Dedifferentiated amniotic fluid mesenchymal stem cell (primary cell): ENCODE results near the gene SPPL2B.
A peak's percentile ranks its signal among the peaks of the same experiment; 100 is the strongest.
"Not testable (repeated sequence)": the region's sequence is repeated elsewhere in the genome, so short reads cannot be mapped to it uniquely, and the experiment has no call there.

Source experiments
- DNase-seq: peaks from one replicate; pipeline ENCODE4 v3.0.0-alpha.2; 2016; ENCODE audit errors: extremely low spot score

Gene SPPL2B, protein sequence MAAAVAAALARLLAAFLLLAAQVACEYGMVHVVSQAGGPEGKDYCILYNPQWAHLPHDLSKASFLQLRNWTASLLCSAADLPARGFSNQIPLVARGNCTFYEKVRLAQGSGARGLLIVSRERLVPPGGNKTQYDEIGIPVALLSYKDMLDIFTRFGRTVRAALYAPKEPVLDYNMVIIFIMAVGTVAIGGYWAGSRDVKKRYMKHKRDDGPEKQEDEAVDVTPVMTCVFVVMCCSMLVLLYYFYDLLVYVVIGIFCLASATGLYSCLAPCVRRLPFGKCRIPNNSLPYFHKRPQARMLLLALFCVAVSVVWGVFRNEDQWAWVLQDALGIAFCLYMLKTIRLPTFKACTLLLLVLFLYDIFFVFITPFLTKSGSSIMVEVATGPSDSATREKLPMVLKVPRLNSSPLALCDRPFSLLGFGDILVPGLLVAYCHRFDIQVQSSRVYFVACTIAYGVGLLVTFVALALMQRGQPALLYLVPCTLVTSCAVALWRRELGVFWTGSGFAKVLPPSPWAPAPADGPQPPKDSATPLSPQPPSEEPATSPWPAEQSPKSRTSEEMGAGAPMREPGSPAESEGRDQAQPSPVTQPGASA

DNA sequence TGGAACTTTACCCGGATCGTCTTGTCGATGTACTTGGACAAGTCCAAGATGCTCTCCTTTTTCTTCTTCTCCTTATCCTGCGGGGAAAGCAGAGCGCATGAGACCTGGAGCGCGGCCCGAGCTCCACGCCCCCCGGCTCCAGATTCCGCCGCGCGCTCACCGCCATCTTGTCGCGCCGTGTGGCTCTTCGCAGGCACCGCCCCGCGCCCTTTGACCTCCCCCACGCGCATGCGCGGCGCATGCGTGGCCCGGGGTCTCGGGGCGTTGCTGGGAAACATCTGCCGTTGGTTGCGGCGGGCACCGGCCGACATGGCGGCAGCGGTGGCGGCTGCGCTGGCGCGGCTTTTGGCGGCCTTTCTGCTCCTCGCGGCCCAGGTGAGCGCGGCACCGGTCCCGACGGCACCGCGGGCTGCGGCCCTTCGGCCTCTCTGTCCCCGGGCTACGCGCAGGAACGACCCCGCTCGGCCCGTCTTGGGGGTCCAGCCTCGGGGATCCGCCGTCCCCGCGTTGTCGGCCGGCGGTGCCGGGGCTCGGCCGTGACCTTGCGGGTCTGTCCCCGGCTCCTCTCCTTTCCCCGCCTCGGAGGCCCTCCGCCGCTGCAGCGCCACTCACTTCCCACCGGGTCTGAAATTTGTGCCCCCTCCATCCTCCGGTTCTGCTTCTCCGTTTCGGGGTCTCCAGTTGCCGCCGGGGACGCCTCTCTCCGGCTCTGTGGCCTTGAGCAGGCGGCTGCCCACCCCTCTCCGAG is at the start of gene SPPL2B, which contains the start of gene LSM7:
SPPL2B (plus strand) TSS at position 284 of the 748 bp plus-strand sequence; CDS start at position 310, 26 bp downstream.
LSM7 (minus strand) TSS at position 186 of the 748 bp plus-strand sequence; CDS start at position 166, 20 bp downstream.
- peak; percentile 75 for DNase-seq

DNA sequence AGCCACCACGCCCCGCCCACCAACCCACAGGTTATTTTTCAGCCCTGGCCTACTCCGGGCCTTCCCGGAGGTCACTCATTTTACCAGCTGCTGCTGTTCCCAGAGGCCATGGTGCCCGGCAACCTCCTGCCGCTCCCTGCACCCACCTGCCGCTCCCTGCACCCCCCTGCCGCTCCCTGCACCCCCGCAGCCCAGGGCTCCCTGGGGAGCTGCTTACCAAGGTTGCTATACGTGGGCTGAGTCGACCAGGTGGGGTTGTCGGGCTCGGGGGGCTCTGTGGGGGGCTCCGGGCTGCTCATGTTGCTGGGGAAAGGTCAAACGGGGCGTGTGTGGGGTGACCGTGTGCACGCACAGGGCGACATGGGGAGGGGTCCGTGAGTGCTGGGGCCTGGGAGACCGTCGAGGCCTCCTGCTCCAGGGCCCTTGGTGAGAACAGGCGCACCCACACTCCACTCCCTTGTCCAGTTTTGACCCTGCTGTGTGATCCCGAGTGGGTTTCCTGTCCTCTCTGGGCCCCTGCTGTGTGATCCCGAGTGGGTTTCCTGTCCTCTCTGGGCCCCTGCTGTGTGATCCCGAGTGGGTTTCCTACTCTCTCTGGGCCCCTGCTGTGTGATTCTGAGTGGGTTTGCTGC is 47.7 kb upstream of the SPPL2B start:
- DNase-seq = no peak

DNA sequence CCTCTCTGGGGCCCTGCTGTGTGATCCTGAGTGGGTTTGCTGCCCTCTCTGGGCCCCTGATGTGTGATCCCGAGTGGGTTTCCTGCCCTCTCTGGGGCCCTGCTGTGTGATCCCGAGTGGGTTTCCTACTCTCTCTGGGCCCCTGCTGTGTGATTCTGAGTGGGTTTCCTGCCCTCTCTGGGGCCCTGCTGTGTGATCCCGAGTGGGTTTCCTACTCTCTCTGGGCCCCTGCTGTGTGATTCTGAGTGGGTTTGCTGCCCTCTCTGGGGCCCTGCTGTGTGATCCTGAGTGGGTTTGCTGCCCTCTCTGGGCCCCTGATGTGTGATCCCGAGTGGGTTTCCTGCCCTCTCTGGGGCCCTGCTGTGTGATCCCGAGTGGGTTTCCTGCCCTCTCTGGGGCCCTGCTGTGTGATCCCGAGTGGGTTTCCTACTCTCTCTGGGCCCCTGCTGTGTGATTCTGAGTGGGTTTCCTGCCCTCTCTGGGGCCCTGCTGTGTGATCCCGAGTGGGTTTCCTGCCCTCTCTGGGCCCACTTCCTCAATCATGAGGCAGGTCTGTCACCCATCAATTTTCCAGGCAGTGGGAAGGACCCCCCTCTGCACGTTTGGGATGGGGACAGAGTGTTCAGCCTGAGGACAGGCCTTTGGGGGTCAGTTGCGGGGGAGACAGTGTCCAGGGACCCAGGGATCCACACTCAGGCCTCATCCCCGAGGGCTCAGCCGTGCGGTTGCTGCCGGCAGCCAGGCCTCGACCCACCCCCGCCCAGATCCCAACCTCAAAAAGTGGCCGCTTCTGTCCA is 47.0 kb upstream of the SPPL2B start:
- DNase-seq = not testable (repeated sequence)

DNA sequence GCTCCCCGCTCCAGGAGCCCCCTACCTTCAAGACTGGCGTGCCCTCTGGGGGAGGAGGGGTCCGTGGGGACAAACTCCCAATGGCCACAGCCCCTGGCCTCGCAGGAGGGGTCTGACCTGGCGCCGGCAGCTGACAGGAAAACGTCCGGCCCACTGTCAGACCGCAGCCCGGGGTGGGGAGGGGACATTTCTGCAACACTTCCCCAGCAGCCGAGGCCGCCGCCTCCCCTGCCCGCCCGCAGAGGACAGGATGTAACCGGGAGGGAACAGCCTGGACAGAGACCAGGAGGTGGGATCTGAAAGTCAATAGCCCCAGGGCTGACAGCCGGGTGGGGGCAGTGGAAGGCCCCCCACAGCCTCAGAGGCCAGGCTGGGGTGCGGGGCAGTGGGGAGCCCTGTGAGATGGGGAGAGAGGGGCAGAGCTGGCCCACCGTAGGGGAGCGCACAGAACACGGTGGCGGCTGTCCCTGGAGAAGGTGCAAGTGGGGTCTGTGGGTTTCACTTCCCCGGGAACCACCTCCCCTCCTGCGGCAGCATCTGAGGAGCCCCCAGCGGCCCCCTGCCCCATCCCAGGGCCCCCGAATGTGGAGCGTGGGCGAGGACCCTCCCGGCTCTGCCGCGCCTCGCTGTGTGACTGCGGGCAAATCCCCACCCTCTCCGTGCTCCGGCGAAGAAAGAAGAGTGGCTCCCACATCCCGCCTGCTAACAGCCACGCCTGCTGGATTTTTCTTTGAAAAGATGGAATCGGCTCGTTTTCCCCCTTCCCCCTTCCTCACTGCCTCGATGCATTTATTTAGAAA is 46.2 kb upstream of the SPPL2B start, which contains the start of gene PEAK3:
PEAK3 (minus strand) TSS at position 114 of the 800 bp plus-strand sequence. CDS start 1,244 bp downstream, outside the sequence.
- no peak for DNase-seq

DNA sequence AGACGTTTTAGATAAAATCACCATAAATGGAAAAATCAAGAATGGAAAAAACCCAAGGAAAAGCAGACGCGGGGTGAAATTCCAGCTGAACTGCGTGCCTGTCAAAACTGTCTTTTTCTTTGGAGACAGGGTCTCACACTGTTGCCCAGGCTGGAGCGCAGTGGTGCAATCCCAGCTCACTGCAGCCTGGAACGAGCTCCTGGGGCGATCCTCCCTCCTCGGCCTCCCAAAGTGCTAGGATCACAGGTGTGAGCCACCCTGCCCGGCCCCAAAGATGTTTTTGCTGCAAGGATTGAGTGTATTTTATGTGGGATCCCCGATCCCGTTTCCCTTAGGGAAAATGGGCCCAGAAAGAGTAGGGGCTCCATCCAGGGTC is 45.6 kb upstream of the SPPL2B start:
- no peak for DNase-seq

DNA sequence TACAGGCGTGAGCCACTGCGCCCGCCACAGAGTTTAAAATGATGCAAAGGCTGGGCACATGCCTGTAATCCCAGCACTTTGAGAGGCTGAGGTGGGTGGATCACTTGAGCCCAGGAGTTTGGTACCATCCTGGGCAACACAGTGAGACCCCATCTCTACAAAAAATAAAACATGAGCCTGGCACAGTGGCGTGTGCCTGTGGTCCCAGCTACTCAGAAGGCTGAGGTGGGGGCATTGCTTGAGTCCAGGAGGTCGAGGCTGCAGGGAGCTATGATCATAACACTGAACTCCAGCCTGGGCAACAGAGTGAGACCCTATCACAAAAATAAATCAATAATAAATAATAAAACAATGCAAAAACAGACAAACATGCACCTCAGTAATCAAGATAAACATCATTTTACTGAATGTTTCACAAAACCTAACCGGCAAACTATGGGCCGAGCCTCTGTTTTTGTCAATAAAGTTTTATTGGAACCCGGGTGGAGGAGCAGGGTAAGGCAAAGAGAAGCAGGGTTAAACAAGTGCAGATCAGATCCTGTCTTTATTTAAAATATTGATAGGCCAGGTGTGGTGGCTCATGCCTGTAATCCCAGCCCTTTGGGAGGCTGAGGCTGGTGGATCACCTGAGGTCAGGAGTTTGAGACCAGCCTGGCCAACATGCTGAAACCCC is 44.5 kb upstream of the SPPL2B start:
- DNase-seq = no peak

DNA sequence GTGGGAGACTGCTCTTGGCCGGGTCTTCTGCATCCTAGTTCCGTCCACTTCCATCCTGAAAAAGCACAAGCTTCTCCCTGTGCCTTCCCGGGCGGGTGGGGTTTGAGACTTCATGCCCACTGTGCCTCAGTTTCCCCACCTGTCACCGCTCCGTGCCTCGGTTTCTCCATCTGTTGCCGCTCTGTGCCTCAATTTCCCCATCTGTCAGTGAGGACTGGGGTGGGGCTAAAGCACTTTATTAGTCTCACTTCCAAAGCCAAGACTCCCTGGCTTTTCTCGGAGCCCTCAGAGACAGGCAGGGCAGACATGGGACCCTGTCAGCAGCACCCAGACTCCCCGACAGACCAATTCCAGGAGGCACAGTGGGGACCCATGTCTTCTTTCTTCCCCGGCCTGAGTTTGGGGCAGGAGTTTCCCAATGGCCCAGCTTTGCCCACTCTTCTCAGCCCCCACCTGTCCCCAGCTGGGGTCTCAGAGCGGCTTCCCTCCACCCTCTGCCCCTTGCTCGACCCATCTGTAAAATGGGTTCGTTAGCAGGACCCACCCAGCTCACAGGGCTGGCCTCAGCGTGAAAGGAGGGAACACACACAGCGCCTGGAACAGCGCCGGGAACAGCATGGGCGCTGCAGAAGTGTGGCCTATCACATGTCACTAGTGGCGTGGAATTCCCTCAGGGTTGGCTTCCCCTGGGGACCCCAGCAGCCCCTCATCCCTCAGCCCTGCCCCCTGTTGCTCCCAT is 41.9 kb upstream of the SPPL2B start:
- DNase-seq = no peak

DNA sequence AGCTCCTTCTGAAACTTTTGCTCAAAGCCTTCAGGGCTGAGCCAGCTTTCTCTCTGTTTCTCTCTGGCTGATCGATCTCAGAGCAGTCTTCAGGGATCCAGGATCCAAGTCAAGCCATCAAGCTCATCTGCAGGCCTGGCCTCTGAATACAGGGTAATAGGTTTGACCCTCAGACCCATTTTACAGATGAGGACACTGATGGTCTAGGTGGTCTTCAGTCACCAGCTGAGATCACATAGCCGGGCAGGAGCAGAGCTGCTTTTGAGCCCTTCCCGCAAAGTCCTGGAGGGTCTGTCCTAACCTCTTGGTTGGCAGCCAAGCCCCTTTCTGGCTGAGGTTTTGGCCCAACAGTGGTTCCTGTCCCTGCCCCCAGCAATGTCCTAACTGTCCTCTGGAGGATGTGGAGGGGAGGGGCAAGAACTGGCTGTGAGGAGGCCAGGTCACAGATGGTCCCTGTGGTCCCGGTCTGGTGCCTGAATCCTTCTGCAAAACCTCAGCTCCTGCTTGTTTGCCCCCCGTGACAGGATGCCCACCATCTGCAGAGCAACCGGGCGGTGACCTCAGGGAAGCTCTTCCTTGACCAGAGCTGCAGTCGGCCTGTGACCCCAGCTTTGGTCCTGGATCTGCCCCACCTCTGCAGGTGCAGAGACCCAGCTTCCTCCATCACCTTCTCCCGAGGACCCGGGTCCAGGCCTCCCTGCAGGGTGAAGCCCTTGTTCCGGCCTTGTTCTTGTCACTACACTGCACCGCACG is 40.7 kb upstream of the SPPL2B start:
- no peak for DNase-seq

DNA sequence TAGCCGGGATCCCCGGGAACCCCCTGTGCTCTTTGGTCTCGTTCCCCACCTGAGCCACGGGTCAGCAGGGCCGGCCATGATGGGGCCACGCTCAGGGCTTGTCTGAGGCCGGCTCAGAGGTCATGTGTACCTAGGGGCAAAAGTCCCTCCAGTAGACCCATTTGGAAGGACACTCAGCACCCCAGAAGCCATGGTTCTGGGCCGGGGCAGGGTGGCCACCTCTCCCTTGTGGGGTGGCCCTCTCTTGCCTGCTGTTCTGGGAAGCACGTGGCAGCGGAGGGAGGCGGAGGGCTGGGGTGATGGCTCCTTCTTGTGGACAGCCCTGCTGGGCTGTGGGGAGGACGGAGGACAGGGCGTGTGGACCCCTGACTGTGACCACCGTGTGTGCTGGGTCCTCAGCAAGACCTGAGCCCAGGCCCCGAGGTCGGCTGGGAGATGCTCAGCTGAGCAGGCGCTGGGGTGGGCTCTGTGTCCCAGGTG is 40.1 kb upstream of the SPPL2B start:
- DNase-seq = no peak

DNA sequence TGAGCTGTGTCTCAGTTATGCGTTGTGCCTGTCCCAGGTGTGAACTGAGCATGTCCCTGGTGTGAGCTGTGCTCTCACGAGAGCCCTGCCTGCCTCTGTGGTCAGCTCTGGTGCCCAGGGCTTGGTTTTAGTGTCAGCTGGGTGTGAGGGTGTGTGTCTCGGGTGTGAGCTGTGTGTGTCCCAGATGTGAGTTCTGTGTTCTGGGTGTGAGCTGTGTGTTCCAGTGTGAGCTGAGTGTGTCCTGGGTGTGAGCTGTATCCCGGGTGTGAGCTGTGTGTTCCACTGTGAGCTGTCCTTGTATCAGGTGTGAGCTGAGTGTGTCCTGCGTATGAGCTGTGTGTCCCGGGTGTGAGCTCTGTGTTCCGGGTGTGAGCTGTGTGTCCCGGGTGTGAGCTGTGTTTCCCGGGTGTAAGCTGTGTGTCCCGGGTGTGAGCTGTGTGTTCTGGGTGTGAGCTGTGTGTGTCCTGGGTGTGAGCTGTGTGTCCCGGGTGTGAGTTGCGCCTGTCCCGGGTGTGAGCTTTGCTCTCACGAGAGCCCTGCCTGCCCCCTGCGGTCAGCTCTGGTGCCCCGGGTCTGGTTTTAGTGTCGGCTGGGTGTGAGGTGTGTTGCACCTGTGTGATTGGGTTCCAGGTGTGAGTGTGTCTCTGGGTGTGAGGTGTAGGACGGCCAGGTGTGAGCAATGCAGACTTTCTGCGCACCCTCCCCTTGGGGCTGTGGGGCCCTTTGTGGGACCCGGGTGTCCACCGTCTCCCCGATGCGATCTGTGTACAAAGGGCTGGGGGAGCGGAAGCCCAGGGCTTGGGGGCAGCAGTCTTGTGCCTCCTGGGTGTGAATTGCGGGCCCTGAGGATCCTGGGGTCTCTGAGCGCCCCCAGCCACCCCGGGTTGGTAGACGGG is 39.4 kb upstream of the SPPL2B start:
- DNase-seq = no peak

DNA sequence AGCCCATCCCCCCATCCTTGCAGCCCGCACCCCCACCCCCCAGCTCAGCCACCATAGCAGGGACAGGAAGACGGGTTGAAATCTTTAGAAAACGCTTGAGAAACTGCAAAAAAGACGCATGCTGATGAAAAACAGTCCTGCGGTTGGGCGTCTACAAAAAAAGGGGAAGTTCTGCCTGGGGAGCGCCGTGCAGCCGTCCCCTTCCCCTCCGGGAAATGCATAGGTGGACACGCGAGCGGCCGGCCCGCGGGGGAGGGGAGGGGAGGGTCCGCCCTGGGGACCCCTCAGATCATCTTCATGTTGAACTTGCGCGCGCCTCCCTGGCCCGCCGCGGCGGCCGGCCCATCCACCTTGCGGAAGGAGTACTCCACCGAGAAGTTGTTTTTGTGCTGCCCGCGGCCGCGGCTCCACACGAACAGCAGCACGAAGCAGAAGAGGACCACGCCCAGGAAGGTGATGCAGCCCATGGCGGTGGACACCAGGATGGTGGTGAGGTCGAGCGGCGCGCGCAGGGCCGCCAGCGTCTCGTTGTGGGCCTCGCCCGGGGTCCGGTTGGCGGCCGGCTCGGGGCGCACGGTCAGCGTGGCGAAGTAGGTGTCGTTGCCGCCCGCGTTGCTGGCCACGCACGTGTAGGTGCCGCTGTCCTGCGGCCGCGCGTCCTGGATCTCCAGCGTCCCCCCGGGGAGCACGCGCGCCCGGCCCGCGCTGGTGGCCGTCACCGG is 38.6 kb upstream of the SPPL2B start:
- DNase-seq = no peak

DNA sequence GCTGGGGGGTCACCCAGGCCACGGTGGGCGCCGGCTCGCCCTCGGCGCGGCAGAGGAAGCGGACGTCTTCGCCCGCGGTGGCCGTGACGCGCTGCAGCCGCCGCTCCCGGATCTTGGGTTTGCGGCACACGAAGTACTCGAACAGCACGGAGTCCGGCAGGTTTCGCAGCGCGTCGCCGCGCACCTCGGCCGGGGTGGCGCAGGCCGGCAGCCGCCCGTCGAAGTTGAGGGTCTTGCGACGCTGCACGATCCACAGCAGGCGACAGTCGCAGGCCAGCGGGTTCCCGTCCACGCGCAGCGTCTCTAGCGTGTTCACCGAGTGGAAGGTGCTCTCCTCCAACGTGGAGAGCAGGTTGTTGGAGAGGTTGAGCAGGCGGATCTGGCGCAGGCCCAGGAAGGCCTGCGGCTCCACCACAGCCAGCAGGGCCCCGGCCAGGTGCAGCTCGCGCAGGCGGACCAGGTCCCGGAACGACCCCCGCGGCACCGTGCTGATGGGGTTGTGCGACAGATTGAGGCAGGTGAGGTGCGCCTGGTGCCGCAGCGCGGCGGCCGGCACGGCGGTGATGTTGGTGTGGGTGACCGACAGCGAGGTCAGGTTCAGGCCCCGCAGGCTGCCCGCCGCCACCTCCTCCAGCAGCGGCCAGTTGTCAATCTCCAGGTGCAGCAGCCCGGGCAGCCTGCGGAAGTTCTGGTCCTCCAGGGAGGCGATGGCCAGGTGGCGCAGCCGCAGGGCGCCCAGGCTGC is 37.9 kb upstream of the SPPL2B start:
- DNase-seq = no peak

DNA sequence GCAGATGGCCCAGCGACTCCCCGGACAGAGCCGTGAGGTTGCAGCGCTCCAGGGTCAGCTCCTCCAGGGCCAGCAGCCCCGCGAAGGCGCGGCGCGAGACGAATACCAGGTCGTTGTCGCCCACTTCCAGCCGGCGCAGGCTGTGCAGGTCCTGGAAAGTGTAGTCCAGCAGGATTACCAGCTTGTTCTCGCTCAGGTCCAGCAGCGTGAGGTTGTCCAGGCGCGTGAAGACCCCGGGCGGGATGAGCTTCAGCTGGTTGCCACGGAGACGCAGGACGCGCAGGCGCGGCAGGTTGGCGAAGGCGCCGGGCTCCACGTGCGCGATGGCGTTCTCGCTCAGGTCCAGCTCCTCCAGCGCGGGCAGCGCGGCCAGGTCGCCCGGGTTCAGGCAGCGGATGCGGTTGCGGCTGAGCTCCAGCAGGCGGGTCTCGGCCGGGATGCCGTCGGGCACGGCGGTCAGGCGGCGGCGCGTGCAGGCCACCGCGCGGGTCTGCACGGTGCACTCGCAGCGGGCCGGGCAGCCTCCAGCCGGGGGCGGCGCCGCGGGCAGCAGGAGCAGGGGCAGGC is 37.2 kb upstream of the SPPL2B start:
- no peak for DNase-seq

DNA sequence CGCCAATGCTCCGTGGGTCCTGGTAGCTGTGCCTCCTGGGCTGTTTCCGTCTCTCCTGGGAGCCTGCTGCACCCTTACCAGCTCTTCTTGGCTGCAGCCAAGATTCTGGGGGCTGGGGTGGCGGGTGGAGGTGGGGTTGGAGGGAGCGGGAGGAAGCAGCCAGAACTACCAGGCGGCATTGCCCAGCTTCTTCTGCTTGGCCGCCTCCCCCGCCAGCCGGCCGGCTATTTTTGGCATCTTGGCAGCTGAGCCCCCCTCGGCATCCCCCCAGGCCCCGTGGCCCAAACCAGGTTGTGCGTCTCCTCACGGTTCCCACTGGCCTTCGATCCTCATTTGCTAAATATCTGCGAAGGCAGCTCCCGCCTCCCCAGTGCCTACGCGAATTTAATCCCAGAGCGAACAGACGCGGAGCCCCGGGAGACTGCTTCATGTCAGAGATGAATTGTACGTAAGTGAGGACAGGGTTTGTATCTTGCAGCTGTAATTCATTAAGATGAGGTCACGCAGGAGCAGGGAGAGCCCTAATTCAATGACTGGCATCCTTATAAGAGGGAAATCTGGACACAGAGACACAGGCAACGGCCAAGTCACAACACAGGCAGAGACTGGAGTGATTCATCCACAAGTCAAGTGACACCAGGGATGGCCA is 33.7 kb upstream of the SPPL2B start:
- DNase-seq = peak; percentile 54

DNA sequence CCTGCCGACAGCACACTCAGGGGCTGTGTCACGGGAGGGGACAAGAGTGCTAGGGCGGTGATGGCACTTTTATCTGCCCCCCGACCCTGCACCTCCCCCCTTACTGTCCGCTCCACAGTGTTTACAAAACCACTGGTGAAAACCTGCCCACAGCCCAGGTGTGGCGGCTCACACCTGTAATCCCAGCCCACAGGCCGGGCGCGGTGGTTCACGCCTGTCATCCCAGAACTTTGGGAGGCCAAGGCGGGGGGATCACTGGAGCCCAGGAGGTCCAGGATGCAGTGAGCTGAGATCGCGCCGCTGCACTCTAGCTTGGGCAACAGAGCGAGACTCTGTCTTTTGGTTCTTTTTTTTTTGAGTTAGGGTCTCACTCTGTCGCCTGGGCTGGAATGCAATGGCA is 32.3 kb upstream of the SPPL2B start:
- no peak for DNase-seq
